GM23248 (cell line): ENCODE measurements around the gene CRCP. TPM values are rescaled to one million over a fixed set of nuclear protein-coding genes. Genes with fewer than 3 reads are reported as not detected.
"Not testable (repeated sequence)": the region's sequence is repeated elsewhere in the genome, so short reads cannot be mapped to it uniquely, and the experiment has no call there.

Source experiments
- DNase-seq: peaks from one replicate; pipeline ENCODE4 v3.0.0-alpha.2; 2015
- H2AFZ ChIP-seq: fragments of 200-600 bp; sonication (generic); 2 replicates; pipeline ENCODE4 v1.6.1; 2016; ENCODE audit warnings: antibody characterized with exemption
- H3F3A ChIP-seq: fragments of 200-600 bp; sonication (generic); 2 replicates; pipeline ENCODE4 v1.6.1; 2016; ENCODE audit warnings: mild to moderate bottlenecking, antibody characterized with exemption, mixed run types; ENCODE audit not compliant: insufficient read depth
- H3K27ac ChIP-seq: fragments of 200-600 bp; sonication (generic); 2 replicates; pipeline ENCODE4 v1.5.1; 2016; ENCODE audit warnings: mild to moderate bottlenecking
- H3K27me3 ChIP-seq: fragments of 200-600 bp; sonication (generic); replicated peaks from 2 replicates; pipeline ENCODE4 v1.6.1; 2016; ENCODE audit warnings: mild to moderate bottlenecking; ENCODE audit not compliant: insufficient read depth
- H3K36me3 ChIP-seq: fragments of 200-600 bp; sonication (generic); 2 replicates; pipeline ENCODE4 v1.6.1; 2016; ENCODE audit warnings: low read depth, mild to moderate bottlenecking
- H3K4me1 ChIP-seq: fragments of 200-600 bp; sonication (generic); 2 replicates; pipeline ENCODE4 v1.6.1; 2016; ENCODE audit warnings: mild to moderate bottlenecking; ENCODE audit not compliant: insufficient read depth
- H3K4me2 ChIP-seq: fragments of 200-600 bp; sonication (generic); one replicate; pipeline ENCODE4 v1.6.1; 2016; ENCODE audit warnings: mild to moderate bottlenecking; ENCODE audit not compliant: unreplicated experiment
- H3K4me3 ChIP-seq: fragments of 200-600 bp; sonication (generic); 2 replicates; pipeline ENCODE4 v1.5.1; 2016; ENCODE audit warnings: mild to moderate bottlenecking
- H3K79me2 ChIP-seq: fragments of 200-600 bp; sonication (generic); 2 replicates; pipeline ENCODE4 v1.6.1; 2016; ENCODE audit warnings: mild to moderate bottlenecking; ENCODE audit not compliant: insufficient read depth
- H3K9ac ChIP-seq: fragments of 200-600 bp; sonication (generic); 2 replicates; pipeline ENCODE4 v1.6.1; 2016; ENCODE audit warnings: mild to moderate bottlenecking
- H3K9me2 ChIP-seq: fragments of 200-600 bp; sonication (generic); 2 replicates; pipeline ENCODE4 v1.6.1; 2016; ENCODE audit warnings: mixed run types, mild to moderate bottlenecking, moderate library complexity; ENCODE audit not compliant: insufficient read depth
- H3K9me3 ChIP-seq: fragments of 200-600 bp; sonication (generic); one replicate; pipeline ENCODE4 v1.6.1; 2017; ENCODE audit warnings: low read depth
- H4K20me1 ChIP-seq: fragments of 200-600 bp; sonication (generic); 2 replicates; pipeline ENCODE4 v1.6.0; 2016; ENCODE audit not compliant: insufficient read depth
- EZH2 ChIP-seq: fragments of 200-600 bp; sonication (generic); IDR thresholded peaks from 2 replicates; pipeline ENCODE4 v1.6.1; 2018; ENCODE audit warnings: antibody characterized with exemption, mild to moderate bottlenecking; ENCODE audit not compliant: insufficient read depth, poor library complexity, severe bottlenecking
- EZH2phosphoT487 ChIP-seq: fragments of 200-600 bp; sonication (generic); IDR thresholded peaks from 2 replicates; pipeline ENCODE4 v1.6.1; 2018; ENCODE audit warnings: antibody characterized with exemption, moderate library complexity, mild to moderate bottlenecking, low read depth; ENCODE audit not compliant: insufficient read depth
- WGBS, 2 experiments: methylation state at CpG; one replicate each; pipeline ENCODE4 v1.1.6; 2015 to 2017; ENCODE audit warnings: low lambda C conversion rate in 2 of 2, low coverage in 1 of 2; ENCODE audit errors: missing lambda C conversion rate in 2 of 2; 5-methylcytosine and 5-hydroxymethylcytosine counted together
- in situ Hi-C: fragments of 300-500 bp; cut with MboI; formaldehyde crosslinking; loops from 2 replicates; pipeline ENCODE4 v1.15.0; 2020
- polyA plus RNA-seq: library from polyadenylated mRNA; unstranded; fragments of >200 nt; fragmentation: Nextera tagmentation; extraction: Ambion mirVana; gene quantifications from 2 replicates; pipeline ENCODE4 v1.2.1, GENCODE V29; 2016
- total RNA-seq: library from RNA; depleted of rRNA; stranded (reverse); fragments of >200 nt; shearing (Covaris generic); gene quantifications from 2 replicates; pipeline ENCODE4 v1.2.3, GENCODE V29; 2014

CRCP gene
- total and polyA plus RNA-seq, 2 experiments from 2014 or later = 28.6 to 31.3 TPM

- Histone ChIP-seq H4K20me1 (peaks cover 7% of the 10 kb centered on the region; the same call in 1 of the 2 replicates), H3K27me3 (no peaks in the 10 kb centered on the region), H3K27ac (peak overlapping the region; percentile 63), H3K9me2 (no peaks in the 10 kb centered on the region), H3K4me1 (peaks cover 19% of the 10 kb centered on the region), H3K36me3 (peaks cover 13% of the 10 kb centered on the region), H3K79me2 (peaks cover 100% of the 10 kb centered on the region), H3F3A (peaks cover 25% of the 10 kb centered on the region), H3K9me3 (no peaks in the 10 kb centered on the region), H2AFZ (no peak overlapping the region), H3K9ac (no peak overlapping the region), H3K4me3 (no peak overlapping the region), H3K4me2 (no peak overlapping the region)
- in situ Hi-C loops = loop anchor here (10.0 kb wide), 1 partner anchor 90 kb away; no protein-coding TSS in a partner anchor
- no peak for DNase-seq
- no peak for TF ChIP-seq EZH2
- no peak for TF ChIP-seq EZH2phosphoT487
- 21 to 22% methylated on average over 4 of the region's 4 CpGs for WGBS, 2 experiments
Measured at GRCh38 chr7:66125052-66125694, 10.5 kb downstream of the CRCP start.

DNA sequence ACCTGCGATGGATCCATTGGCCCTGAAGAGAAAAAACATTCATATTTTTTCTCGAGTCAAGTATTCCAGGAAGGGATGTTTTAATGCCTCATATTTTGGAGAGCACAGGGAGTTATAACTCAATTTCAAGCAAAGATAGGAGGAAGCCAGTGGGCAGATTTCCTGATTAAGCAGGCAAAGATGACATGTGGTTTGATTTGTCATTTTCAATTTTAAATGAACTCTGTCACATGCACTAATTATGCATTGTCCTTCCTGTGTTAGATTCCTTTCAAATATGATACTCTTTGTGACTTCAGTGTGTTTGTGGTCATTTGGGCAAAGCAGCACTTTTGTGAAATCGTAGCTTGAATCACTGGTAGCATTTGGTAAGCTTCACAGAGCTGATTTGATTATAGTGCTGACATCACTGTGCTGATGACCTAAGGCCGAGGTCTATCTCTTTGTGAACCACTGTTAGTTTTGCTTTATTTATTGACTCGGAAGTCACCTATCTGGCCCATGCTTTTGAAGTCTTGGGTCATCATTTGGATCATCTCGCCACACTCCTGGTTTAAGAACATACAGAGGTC, 11.2 kb downstream of the CRCP start:
- in situ Hi-C loops = loop anchor here (10.0 kb wide), 1 partner anchor 91 kb away; no protein-coding TSS in a partner anchor
- 35 to 36% methylated on average over 6 of the region's 6 CpGs for WGBS, 2 experiments
- H3K9me2 ChIP-seq = not testable (repeated sequence)

GRCh38 chr7:66127172-66127571, 12.5 kb downstream of the CRCP start:
- not testable (repeated sequence) for H4K20me1 ChIP-seq, H3K9me3 ChIP-seq, H2AFZ ChIP-seq, H3K27ac ChIP-seq, DNase-seq, H3K4me2 ChIP-seq, H3K27me3 ChIP-seq, H3K4me3 ChIP-seq, H3K9me2 ChIP-seq, H3K9ac ChIP-seq
- peaks cover 19% of the 10 kb centered on the region for H3K4me1 ChIP-seq
- peaks cover 100% of the 10 kb centered on the region for H3K79me2 ChIP-seq
- H3K36me3 ChIP-seq = peaks cover 26% of the 10 kb centered on the region
- H3F3A ChIP-seq = peaks cover 22% of the 10 kb centered on the region
- in situ Hi-C loops = loop anchor here (10.0 kb wide), 1 partner anchor 92 kb away; no protein-coding TSS in a partner anchor
- WGBS, 2 experiments = 83 to 85% methylated on average over 3 of the region's 3 CpGs

More for the DNA sequence above, 11.2 kb downstream of the CRCP start:
- H3K4me3 ChIP-seq, H3K9me3 ChIP-seq, H2AFZ ChIP-seq, H3K27me3 ChIP-seq, H3K9ac ChIP-seq, H4K20me1 ChIP-seq: not testable (repeated sequence)
- Histone ChIP-seq H3K4me2 (peak overlapping the region; percentile 11), H3K79me2 (peaks cover 100% of the 10 kb centered on the region), H3F3A (peaks cover 25% of the 10 kb centered on the region), H3K27ac (peak overlapping the region; percentile 63), H3K4me1 (peaks cover 19% of the 10 kb centered on the region), H3K36me3 (peaks cover 20% of the 10 kb centered on the region)
- peak; percentile 56 for DNase-seq

GRCh38 chr7:66138994-66139752, 24.5 kb downstream of the CRCP start:
- H3K4me2 ChIP-seq = peak overlapping the region; percentile 16
- no peaks in the 10 kb centered on the region for H3K27me3 ChIP-seq
- H3F3A ChIP-seq = peaks cover 26% of the 10 kb centered on the region
- no peak for TF ChIP-seq EZH2phosphoT487
- no peak for TF ChIP-seq EZH2
- H3K9me3 ChIP-seq = no peaks in the 10 kb centered on the region
- H3K79me2 ChIP-seq = peaks cover 83% of the 10 kb centered on the region
- peak overlapping the region; percentile 3; the same call in 1 of the 2 replicates for H3K27ac ChIP-seq
- H3K4me3 ChIP-seq = no peak overlapping the region
- H4K20me1 ChIP-seq = no peaks in the 10 kb centered on the region
- DNase-seq = peak; percentile 26
- H3K9ac ChIP-seq = no peak overlapping the region
- WGBS, 2 experiments = 45 to 47% methylated on average over 8 of the region's 8 CpGs
- no peaks in the 10 kb centered on the region for H3K9me2 ChIP-seq
- in situ Hi-C loops = no loop called here
- H3K36me3 ChIP-seq = peaks cover 34% of the 10 kb centered on the region
- H2AFZ ChIP-seq = no peak overlapping the region
- H3K4me1 ChIP-seq = peaks cover 27% of the 10 kb centered on the region
